Measurements from ENCODE around the gene MIDN. TPM values are rescaled to one million over a fixed set of nuclear protein-coding genes. Genes with fewer than 3 reads are reported as not detected.

MIDN gene
- total RNA-seq, 2 experiments from 2014 or later: 50.1 to 52.9 TPM

- no peak for DNase-seq
- Mint-ChIP-seq H3K27me3 (ENCODE audit: low read depth) (no peaks in the 10 kb centered on the region), H3K4me1 (ENCODE audit: low read depth) (peaks cover 53% of the 10 kb centered on the region), H3K36me3 (ENCODE audit: low read depth) (peaks cover 59% of the 10 kb centered on the region), H3K27ac (peak overlapping the region; percentile 73), H3K9me3 (no peaks in the 10 kb centered on the region), H3K4me3 (peak overlapping the region; percentile 71)
- intact Hi-C loops (cut with micrococcal nuclease): loop anchor here (10.0 kb wide), 1 partner anchor 321 kb away; the partner anchor contains the start of gene MBD3
- CTCF ChIA-PET: interaction anchor here (3.7 kb wide), 1 partner anchor 30 kb away, joined by 25 read pairs; no protein-coding TSS in a partner anchor
Measured at GRCh38 chr19:1274081-1274851, 25.9 kb downstream of the MIDN start.

GRCh38 chr19:1274852-1275259 lies 26.5 kb downstream of the MIDN start:
- H3K4me3 Mint-ChIP-seq: peak overlapping the region; percentile 71
- peak overlapping the region; percentile 73 for H3K27ac Mint-ChIP-seq
- CTCF ChIA-PET: interaction anchor here (0.9 to 1.6 kb wide), 2 partner anchors 8 to 31 kb away, joined by 4 to 8 read pairs; no protein-coding TSS in a partner anchor
- H3K27me3 Mint-ChIP-seq (ENCODE audit: low read depth): no peaks in the 10 kb centered on the region
- intact Hi-C loops (cut with micrococcal nuclease): loop anchor here (1.0 to 10.0 kb wide), 6 partner anchors 82 to 320 kb away; partner anchors contain the start of genes ADAMTSL5, DAZAP1, MBD3 and NDUFS7
- H3K4me1 Mint-ChIP-seq (ENCODE audit: low read depth): peaks cover 57% of the 10 kb centered on the region
- H3K36me3 Mint-ChIP-seq (ENCODE audit: low read depth): peaks cover 61% of the 10 kb centered on the region
- no peaks in the 10 kb centered on the region for H3K9me3 Mint-ChIP-seq
- DNase-seq: no peak

- peak; percentile 96 for DNase-seq
- H3K27me3 Mint-ChIP-seq (ENCODE audit: low read depth): no peaks in the 10 kb centered on the region
- H3K9me3 Mint-ChIP-seq: no peaks in the 10 kb centered on the region
- intact Hi-C loops (cut with micrococcal nuclease): loop anchor here (1.0 to 10.0 kb wide), 6 partner anchors 82 to 319 kb away; partner anchors contain the start of genes ADAMTSL5, DAZAP1, MBD3 and NDUFS7
- peak within 1 kb of the TSS; percentile 94 for H3K27ac Mint-ChIP-seq
- CTCF ChIA-PET: interaction anchor here (0.9 to 1.6 kb wide), 2 partner anchors 9 to 31 kb away, joined by 4 to 8 read pairs; no protein-coding TSS in a partner anchor
- H3K4me1 Mint-ChIP-seq (ENCODE audit: low read depth): peaks cover 55% of the 10 kb centered on the region
- H3K36me3 Mint-ChIP-seq (ENCODE audit: low read depth): peaks cover 58% of the 10 kb centered on the region
- H3K4me3 Mint-ChIP-seq: peak within 1 kb of the TSS; percentile 87
Measured at GRCh38 chr19:1275260-1275975, 27.0 kb downstream of the MIDN start, which contains the start of gene FAM174C. TSS of gene FAM174C (plus strand) at chr19:1275530. CDS start at chr19:1275550, 20 bp downstream.

- peak overlapping the region; percentile 87 for H3K4me3 Mint-ChIP-seq
- no peaks in the 10 kb centered on the region for H3K9me3 Mint-ChIP-seq
- intact Hi-C loops (cut with micrococcal nuclease): loop anchor here (1.0 to 10.0 kb wide), 7 partner anchors 81 to 319 kb away; partner anchors contain the start of genes ADAMTSL5, DAZAP1, MBD3 and NDUFS7
- H3K27ac Mint-ChIP-seq: peak overlapping the region; percentile 94
- CTCF ChIA-PET: interaction anchor here (1.6 kb wide), 1 partner anchor 32 kb away, joined by 8 read pairs; no protein-coding TSS in a partner anchor
- peaks cover 52% of the 10 kb centered on the region for H3K36me3 Mint-ChIP-seq (ENCODE audit: low read depth)
- no peaks in the 10 kb centered on the region for H3K27me3 Mint-ChIP-seq (ENCODE audit: low read depth)
- DNase-seq: no peak
- peaks cover 49% of the 10 kb centered on the region for H3K4me1 Mint-ChIP-seq (ENCODE audit: low read depth)
Measured at GRCh38 chr19:1275976-1276627, 27.7 kb downstream of the MIDN start.

GRCh38 chr19:1276628-1277022 lies 28.2 kb downstream of the MIDN start:
- Mint-ChIP-seq H3K9me3 (no peaks in the 10 kb centered on the region), H3K4me3 (peak overlapping the region; percentile 87), H3K27me3 (ENCODE audit: low read depth) (no peaks in the 10 kb centered on the region), H3K27ac (peak overlapping the region; percentile 94), H3K4me1 (ENCODE audit: low read depth) (peaks cover 44% of the 10 kb centered on the region), H3K36me3 (ENCODE audit: low read depth) (peaks cover 47% of the 10 kb centered on the region)
- intact Hi-C loops (cut with micrococcal nuclease): loop anchor here (2.0 to 10.0 kb wide), 4 partner anchors 81 to 318 kb away; partner anchors contain the start of genes ADAMTSL5 and MBD3
- CTCF ChIA-PET: no interaction called here
- DNase-seq: peak; percentile 39

GRCh38 chr19:1277061-1277460 lies 28.7 kb downstream of the MIDN start:
- CTCF ChIA-PET: interaction anchor here (0.7 to 1.0 kb wide), 2 partner anchors 10 to 33 kb away, joined by 4 read pairs; no protein-coding TSS in a partner anchor
- H3K27me3 Mint-ChIP-seq (ENCODE audit: low read depth): no peaks in the 10 kb centered on the region
- H3K9me3 Mint-ChIP-seq: no peaks in the 10 kb centered on the region
- H3K4me3 Mint-ChIP-seq: peak overlapping the region; percentile 87
- H3K36me3 Mint-ChIP-seq (ENCODE audit: low read depth): peaks cover 42% of the 10 kb centered on the region
- H3K4me1 Mint-ChIP-seq (ENCODE audit: low read depth): peaks cover 40% of the 10 kb centered on the region
- no peak for DNase-seq
- peak overlapping the region; percentile 94 for H3K27ac Mint-ChIP-seq
- intact Hi-C loops (cut with micrococcal nuclease): loop anchor here (2.0 to 10.0 kb wide), 4 partner anchors 80 to 318 kb away; partner anchors contain the start of genes ADAMTSL5 and MBD3

GRCh38 chr19:1278074-1278473 lies 29.7 kb downstream of the MIDN start:
- H3K27me3 Mint-ChIP-seq (ENCODE audit: low read depth): no peaks in the 10 kb centered on the region
- peak overlapping the region; percentile 41 for H3K4me3 Mint-ChIP-seq

GRCh38 chr19:1278713-1279660 lies 30.6 kb downstream of the MIDN start:
- intact Hi-C loops (cut with micrococcal nuclease): loop anchor here (1.0 to 10.0 kb wide), 4 partner anchors 78 to 316 kb away; partner anchors contain the start of genes ADAMTSL5 and MBD3
- Mint-ChIP-seq H3K4me1 (ENCODE audit: low read depth) (peaks cover 23% of the 10 kb centered on the region), H3K4me3 (no peak overlapping the region), H3K27me3 (ENCODE audit: low read depth) (no peaks in the 10 kb centered on the region), H3K27ac (no peak overlapping the region), H3K9me3 (no peaks in the 10 kb centered on the region), H3K36me3 (ENCODE audit: low read depth) (peaks cover 27% of the 10 kb centered on the region)
- CTCF ChIA-PET: interaction anchor here (0.6 to 1.9 kb wide), 6 partner anchors 25 to 328 kb away, joined by 3 to 4 read pairs (median 3); no protein-coding TSS in a partner anchor
- no peak for DNase-seq

More at GRCh38 chr19:1278074-1278473, 29.7 kb downstream of the MIDN start:
- Mint-ChIP-seq H3K4me1 (ENCODE audit: low read depth) (peaks cover 31% of the 10 kb centered on the region), H3K27ac (no peak overlapping the region), H3K9me3 (no peaks in the 10 kb centered on the region), H3K36me3 (ENCODE audit: low read depth) (peaks cover 33% of the 10 kb centered on the region)
- intact Hi-C loops (cut with micrococcal nuclease): loop anchor here (5.0 to 10.0 kb wide), 3 partner anchors 79 to 317 kb away; partner anchors contain the start of genes ADAMTSL5 and MBD3
- DNase-seq: no peak
- CTCF ChIA-PET: interaction anchor here (1.0 to 1.9 kb wide), 2 partner anchors 12 to 34 kb away, joined by 4 read pairs; no protein-coding TSS in a partner anchor

- H3K9me3 Mint-ChIP-seq: no peaks in the 10 kb centered on the region
- peaks cover 7% of the 10 kb centered on the region for H3K27me3 Mint-ChIP-seq (ENCODE audit: low read depth)
- peaks cover 19% of the 10 kb centered on the region for H3K4me1 Mint-ChIP-seq (ENCODE audit: low read depth)
- no peak overlapping the region for H3K4me3 Mint-ChIP-seq
- no peak overlapping the region for H3K27ac Mint-ChIP-seq
- H3K36me3 Mint-ChIP-seq (ENCODE audit: low read depth): peaks cover 24% of the 10 kb centered on the region
- intact Hi-C loops (cut with micrococcal nuclease): loop anchor here (1.0 to 10.0 kb wide), 4 partner anchors 77 to 315 kb away; partner anchors contain the start of genes ADAMTSL5 and MBD3
- CTCF ChIA-PET: interaction anchor here (0.6 to 1.9 kb wide), 8 partner anchors 19 to 327 kb away, joined by 3 to 4 read pairs (median 3); no protein-coding TSS in a partner anchor
- peak; percentile 85 for DNase-seq
Measured at GRCh38 chr19:1279782-1280341, 31.5 kb downstream of the MIDN start.
